ENCODE results near the gene LLGL2. TPM values are rescaled to one million over a fixed set of nuclear protein-coding genes. Genes with fewer than 3 reads are reported as not detected.
"Not testable (repeated sequence)": the region's sequence is repeated elsewhere in the genome, so short reads cannot be mapped to it uniquely, and the experiment has no call there.

LLGL2 gene
- polyA plus RNA-seq, 3 donors, result 66.7 to 107 (median 99.7) TPM

DNA sequence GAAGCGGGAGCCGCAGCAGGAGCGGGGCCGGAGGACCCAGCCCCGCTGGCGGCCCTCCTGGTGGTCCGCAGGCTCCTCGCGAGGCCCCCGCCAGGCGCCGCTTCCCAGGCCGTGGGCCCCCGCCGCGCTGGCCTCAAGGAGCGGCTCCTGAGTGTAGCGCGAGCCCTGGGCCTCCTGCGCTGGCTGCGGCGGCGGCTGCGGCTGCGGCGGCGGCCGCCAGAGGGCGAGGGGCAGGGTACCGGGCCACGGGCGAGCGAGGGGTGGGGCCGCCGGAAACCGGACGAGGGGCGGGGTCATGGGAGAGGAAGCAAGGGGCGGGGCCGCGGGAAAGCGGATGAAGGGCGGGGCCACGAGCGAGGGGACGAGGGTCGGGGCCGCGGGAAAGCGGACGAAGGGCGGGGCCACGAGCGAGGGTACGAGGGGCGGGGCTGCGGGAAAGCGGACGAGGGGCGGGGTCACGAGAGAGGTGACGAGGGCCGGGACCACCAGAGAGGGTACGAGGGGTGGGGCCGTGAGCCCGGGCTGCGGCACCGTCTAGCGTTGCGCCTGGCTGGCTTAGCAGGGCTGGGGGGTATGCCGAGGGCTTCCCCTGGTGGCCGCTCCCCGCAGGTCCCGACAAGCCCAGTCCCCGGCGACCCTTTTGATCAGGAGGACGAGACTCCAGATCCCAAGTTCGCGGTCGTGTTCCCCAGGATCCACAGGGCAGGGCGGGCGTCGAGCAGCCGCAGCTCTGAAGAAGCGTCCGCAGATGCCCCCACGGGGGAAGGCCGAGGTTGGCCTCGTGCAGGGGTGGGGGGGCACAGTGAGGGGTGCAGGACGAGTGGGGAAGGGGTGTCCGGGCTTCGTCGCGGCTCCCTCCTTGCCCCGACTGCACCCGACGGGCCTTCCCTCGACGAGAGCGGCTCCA is 63.8 kb downstream of the LLGL2 start:
- peak; percentile 93 for DNase-seq

DNA sequence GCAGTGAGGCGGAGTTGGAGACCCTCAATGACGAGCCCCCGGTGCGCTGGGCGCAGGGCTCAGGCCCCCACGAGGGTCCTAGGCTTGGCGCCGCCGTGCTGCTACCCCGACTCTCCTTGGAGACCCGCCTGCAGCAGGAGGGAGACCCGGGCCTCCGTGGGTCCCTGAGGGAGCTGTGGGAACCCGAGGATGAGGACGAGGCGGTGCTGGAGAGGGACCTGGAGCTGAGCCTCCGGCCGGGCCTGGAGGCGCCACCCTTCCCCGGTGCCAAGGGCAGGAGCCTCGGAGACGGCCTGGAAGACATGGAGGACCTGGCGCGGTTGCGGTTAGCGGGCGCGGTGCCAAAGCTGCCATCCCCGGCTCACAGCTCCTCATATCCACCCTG is 64.4 kb downstream of the LLGL2 start:
- no peak for DNase-seq

DNA sequence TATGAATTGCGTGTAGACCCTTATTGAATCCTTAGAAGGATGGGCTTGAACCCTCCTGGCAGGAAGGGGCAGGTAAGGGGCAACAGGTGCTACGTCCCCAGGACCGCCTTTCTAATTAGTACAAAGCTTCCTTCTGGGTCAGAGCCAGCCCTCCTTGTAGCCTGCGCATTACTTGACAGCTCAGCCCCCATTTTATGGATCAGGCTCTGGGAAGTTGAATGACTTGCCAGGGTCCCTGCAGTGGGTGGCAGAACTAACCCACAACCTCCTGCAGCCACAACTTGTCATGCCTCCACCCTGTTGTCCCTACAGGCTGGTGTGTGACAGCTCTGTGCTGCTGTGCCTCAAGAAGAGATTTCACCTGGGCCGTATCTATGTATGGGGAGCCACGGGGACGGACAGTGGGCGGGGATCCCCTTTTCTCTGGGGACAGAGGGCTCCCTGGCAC is 64.8 kb downstream of the LLGL2 start:
- DNase-seq, result no peak

DNA sequence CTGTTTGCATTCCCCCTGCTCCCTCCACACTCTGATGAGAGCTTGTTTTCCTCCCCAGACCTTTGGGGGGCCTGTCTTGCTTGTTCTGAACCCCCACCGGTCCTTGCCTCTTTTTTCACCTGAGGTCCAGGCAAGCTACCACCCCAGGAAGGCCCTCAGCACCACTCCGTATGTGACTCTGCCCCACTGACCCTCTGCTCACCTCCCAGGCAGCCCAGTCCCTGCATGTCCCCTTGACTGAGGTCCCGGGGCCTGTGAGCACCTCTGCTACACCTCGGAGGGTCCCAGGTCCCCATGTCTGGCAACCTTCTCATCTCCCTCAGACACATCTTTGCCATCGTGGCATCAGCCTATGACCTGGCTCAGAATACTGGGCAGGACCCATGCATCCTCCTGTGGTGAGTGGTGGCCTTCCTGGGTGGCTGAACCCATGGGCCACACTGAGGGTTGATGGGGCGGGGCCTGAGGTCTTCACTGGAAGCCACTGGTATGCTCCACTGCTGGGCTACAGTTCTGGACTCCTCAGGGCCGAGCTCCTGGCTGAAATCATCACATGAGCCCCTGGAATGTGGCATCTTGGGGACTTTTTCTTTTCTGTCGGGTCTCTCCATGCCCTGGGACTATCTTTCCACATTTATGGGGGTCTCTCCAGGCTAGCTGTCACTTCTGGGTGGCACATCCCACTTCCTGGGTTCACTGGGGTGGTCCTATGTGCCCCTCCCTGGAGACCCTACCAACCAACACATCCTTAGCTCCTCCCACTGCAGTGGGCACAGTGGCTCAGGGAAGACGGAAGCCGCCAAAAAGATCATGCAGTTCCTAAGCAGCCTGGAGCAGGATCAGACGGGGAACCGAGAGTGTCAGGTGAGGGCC is 65.6 kb downstream of the LLGL2 start:
- DNase-seq, result no peak

DNA sequence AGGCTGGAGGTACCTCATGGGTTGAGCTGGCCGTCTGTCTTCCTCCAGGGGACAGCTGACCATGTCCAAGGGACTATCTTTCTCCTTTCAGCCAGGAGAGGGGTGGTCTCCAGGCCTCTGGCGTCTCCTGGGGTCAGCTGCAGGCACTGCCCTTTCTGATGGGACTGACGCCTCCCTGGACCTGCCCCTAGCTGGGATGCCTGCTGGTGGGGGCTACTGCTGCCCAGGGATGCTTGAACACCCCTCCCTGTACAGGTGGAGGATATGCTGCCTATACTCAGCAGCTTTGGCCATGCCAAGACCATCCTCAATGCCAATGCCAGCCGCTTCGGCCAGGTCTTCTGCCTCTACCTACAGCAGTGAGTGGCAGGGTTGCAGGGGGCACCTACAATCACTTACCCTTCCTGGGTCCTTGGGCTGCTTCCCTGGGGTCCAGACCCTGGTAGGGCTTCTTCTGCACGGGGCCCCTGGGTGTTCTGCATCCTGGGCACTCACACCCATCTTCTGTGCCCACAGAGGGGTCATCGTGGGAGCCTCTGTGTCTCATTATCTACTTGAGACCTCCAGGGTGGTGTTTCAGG is 66.3 kb downstream of the LLGL2 start:
- no peak for DNase-seq

DNA sequence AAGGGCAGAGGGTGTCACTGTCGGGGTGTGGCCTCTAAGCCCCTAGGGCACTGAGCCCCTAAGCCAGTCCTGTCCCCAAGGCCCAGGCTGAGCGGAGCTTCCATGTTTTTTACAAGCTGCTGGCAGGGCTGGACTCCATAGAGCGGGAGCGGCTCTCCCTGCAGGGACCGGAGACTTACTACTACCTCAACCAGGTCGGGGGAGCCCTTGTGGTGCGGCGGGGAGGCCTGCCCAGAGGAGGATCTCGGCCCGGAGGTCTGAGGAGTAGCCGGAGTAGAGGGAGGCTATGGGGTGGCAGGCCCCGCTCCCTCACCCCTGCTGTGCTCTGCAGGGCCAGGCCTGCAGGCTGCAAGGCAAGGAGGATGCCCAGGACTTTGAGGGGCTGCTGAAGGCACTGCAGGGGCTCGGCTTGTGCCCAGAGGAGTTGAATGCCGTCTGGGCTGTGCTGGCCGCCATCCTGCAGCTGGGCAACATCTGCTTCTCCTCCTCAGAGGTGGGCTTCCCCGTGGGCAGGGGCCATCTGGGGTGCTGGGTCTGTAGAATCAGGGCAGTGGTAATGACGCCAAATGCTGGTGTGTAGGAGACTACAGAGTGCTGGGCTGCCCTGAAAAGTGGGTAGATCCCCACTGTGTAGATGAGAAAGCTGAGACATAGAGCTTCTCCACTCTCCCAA is 67.0 kb downstream of the LLGL2 start:
- no peak for DNase-seq

DNA sequence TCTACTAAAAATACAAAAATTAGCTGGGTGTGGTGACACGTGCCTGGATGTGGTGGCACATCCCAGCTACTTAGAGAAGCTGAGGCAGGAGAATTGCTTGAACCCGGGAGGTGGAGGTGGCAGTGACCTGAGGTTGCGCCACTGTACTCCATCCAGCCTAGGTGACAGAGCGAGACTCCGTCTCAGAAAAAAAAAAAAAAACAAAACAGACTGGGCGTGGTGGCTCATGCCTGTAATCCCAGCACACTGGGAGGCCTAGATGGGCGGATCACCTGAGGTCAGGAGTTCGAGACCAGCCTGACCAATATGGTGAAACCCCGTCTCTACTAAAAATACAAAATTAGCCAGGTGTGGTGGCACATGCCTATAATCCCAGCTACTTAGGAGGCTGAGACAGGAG is 67.9 kb downstream of the LLGL2 start:
- not testable (repeated sequence) for DNase-seq

DNA sequence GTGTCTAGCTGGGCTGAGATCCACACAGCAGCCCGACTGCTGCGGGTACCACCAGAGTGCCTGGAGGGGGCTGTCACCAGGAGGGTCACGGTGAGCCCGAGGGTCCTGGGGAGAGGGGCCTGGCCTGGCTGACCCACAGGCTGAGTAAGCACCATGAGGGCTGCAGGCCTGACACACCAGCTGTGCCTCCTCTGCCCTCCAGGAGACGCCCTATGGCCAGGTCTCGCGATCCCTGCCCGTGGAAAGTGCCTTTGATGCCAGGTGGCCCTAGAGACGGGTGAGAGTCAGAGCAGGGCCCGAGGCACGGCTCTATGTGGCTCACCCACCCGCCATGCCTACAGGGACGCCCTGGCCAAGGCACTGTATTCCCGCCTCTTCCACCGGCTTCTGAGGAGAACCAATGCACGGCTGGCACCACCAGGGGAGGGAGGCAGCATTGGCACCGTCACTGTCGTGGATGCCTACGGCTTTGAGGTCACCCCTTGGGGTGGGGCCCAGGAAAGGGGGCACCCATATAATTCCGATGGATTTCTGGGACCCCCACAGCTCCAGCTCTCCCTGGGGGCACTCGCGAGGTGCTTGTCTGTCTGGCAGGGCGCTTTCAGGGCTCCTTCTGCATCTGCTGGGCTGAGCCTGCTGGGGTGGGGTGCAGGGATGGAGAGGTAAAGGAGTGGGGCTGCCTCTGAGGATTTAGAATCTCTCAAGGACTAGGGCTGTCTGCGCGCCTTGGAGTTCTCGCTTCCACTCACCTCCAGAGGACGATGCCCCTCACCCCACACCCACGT is 69.2 kb downstream of the LLGL2 start:
- DNase-seq, result no peak

DNA sequence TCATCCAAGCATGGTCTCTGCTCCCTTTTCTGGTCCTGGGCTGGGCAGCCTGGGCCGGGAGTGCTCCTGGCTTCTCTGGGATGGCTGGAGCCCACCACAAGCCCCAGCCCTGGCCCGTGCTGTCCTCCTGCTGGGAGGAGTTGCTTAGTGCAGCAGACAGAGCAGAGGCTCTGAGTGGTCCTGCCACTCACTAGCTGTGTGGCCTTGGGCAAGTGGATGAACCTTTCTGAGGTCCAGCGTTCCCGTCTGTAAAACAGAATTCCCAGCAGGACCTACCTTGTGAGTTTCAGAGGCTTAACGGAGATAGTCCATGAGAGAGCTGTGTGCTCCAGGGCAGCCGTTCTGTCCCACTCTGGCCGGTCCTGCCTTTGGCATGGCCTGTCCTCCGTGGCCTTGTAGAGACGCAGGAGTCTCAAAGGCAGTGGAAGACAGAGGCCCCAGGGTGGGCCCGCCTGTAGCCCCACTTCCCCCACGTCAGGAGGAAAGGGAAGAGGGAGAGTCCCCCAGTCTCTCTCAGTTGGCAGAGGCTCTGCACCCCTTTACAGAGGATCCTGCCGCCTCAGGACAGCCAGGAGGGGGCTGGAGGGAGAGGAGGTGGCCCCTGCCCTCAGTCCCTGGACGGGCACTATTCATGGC is 69.9 kb downstream of the LLGL2 start:
- no peak for DNase-seq

DNA sequence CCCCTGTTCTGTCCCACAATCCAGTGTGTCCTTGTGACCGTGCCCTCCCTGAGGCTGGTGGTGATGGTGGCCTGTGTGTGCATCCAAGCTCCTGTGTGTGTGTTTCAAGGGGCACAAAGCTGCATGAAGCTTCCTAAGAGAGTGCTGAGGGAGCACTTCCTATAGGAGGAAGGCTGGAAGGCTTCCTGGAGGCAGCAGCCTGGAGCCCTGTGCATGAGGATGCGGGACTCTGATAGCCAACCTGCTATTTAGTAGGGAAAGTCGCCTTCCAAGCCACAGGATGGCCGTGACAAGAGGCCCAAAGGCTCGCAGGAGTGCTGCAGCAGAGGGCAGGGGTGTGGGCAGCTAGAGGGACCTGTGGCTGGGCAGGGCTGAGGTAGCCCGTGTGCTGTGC is 70.4 kb downstream of the LLGL2 start:
- no peak for DNase-seq

DNA sequence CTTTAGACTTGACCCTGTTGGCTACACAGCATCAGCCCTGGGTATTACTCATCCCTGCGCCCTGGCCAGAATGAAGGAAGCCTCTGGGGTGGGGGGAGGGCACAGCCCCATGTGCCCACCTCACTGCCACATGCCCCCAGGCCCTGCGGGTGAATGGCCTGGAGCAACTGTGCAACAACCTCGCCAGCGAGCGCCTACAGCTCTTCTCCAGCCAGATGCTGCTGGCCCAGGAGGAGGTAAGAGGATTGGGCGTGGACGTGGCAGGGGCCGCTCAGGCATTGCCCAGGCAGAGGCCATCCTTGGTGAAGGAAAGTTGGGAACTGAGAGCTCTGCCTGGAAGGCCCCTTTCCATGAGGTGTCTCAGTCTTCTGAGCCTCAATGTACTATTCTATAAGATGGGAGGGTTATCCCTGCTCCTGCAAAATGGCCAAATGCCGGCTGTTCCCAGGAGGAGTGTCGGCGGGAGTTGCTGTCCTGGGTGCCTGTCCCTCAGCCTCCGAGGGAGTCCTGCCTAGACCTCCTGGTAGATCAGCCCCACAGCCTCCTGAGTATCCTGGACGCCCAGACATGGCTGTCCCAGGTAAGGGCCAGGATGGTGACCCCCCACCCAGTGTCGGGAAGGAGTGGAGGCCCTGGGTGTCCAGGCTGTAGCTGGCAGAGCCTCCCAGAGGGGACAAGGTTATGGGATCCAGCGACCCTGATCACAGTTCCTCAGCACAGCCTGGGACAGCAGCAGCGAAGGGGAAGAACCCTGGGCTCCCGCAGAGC is 71.0 kb downstream of the LLGL2 start:
- no peak for DNase-seq

DNA sequence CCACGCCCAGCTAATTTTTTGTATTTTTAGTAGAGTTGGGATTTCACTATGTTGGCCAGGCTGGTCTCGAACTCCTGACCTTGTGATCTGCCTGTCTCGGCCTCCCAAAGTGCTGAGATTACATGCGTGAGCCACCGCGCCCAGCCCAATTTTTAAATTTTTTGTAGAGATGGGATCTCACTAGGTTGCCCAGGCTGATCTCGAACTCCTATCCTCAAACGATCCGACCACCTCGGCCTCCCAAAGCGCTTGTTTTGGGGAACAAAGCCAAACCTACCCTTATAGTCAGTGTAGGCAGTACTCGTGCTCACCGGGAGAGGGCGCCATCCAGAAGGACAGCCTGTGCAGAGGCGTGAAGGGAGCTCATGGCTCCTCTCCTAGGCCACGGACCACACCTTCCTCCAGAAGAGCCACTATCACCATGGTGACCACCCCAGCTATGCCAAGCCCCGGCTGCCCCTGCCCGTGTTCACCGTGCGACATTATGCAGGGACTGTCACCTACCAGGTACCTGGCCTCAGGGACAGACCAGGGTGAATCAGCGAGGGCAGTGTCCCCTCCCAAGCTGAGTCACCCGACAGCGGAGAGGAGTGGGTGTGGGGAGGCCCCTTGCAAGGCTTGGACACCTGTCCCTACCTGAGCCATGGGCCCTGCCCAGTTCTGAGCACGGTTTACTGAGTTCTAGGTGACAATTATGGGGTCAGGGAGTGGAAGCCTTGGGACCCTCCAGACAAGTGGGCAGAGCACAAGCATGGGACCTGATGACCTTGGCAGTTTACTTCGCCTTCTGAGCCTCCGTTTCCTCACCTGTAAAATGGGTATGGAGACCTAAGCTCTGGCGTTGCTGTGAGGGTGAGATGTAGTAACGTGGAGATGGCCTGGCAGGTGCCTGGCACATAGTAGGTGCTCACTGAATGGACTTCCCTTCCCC is 75.8 kb downstream of the LLGL2 start:
- no peak for DNase-seq

DNA sequence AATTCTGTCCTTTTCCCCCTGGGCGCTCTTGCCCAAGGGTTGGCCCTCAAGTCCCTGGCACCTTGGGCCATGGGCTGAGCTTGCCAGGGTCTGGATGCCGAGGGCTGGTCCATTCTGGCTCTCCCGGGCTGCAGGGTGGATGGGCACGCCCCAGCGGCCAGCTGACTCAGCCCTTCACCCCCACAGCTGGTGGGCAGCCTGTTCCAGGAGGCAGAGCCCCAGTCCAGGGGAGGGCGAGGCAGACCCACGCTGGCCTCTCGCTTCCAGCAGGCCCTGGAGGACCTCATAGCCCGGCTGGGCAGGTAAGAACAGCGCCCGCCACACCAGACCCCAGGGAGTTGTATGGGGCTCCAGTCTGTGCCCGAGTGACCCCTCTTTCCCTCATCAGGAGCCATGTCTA is 77.1 kb downstream of the LLGL2 start:
- DNase-seq, result no peak

DNA sequence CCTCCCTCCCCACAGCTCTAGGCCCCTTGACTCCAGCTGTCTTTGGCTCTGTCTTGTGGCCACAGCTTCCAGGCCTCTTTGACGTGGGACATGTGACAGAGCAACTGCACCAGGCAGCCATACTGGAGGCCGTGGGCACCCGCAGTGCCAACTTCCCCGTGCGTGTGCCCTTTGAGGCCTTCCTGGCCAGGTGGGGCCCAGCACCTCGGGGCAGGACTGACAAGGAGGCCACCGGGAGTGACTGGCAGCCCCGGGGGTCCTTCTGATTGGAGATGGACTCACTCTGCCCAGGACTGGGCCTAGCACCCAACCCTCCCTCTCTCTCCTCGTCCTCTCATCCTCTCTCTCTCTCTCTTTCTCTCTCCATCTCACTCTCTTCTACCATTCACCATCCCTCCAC is 77.6 kb downstream of the LLGL2 start:
- DNase-seq, result no peak

DNA sequence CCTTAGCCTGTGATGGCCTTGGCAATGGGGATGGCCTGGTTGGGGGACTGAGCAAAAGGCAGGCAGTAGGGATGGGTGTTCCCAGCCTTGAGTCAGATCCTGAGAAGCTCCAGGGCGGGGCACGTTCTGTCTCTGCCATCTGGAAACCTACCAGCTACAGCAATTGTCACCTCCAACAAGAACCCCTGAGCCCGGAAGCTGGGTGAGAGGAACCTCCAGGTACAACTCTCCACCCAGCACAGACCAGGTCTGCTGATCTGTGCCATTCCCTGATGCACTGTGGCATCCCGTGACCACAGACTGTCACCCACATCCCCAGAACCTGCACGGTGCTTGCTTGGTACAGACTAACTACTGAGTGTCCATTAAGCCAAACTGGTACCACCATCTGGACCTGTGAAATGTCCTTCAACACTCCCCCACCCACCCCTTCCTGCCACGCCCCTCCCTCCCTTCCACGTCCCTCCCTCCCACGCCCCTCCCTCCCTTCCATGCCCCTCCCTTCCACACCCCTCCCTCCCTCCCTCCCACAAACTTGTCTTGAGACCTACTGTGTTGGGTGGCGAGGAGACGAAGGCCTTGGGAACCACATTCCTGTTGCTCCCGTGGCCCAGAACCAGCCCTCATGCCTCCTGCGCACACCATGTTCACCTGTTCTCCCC is 78.7 kb downstream of the LLGL2 start:
- DNase-seq, result no peak

DNA sequence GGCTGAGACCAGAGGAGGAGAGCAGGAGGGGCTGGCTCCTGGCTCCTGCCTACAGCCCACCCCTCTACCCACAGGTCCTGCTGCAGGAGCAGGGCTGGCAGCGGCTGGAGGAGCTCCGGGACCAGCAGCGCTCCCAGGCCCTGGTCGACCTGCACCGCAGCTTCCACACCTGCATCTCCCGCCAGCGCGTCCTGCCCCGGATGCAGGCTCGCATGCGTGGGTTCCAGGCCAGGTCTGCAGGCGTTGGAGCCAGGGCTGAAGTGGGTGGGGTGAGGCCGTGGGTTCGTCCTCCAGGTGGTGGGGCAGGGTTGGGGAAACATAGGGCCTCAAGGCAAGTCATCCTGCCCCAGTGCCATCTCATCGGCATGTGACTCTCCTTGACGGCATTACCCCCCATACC is 80.3 kb downstream of the LLGL2 start:
- DNase-seq, result no peak

DNA sequence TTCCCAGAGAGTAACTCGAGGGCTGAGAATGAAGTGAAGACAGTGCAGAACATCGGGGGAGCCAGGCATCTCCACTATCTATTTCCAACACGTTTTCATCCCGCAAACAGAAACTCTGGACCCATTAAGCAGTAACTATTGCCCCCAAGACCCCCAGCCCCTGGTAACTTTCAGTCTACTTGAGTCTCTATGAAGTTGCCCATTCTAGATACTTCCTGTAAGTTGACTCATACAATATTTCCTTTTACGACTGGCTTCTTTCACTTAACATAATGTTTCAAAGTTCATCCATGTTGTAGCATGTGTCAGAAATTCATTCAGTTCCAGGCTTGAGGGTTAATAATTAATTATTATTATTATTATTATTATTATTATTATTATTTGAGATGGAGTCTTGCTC is 81.6 kb downstream of the LLGL2 start:
- no peak for DNase-seq
